Stomach (tissue), 9 donors: Measurements from ENCODE around the gene ZDHHC7. TPM values are rescaled to one million over a fixed set of nuclear protein-coding genes. Genes with fewer than 3 reads are reported as not detected.
A peak's percentile ranks its signal among the peaks of the same experiment; 100 is the strongest.
"Not testable (repeated sequence)": the region's sequence is repeated elsewhere in the genome, so short reads cannot be mapped to it uniquely, and the experiment has no call there.

Experiments
- DNase-seq, 2 donors: peaks; one replicate each; pipeline versions ENCODE4 v3.0.0 to v3.0.0-alpha.2; 2013 to 2019
- H3K27ac ChIP-seq, 5 donors: fragments of 200-600 bp in 4 of 5; sonication (generic) in 4 of 5; one replicate each; pipeline ENCODE4 v1.5.1; 2013 to 2019; ENCODE audit warnings: mild to moderate bottlenecking in 1 of 5, moderate library complexity in 1 of 5
- H3K27me3 ChIP-seq, 3 donors: fragments of 200-600 bp; sonication (generic); one replicate each; pipeline ENCODE4 v1.5.1; 2017 to 2019; ENCODE audit warnings: mixed run types in 1 of 3
- H3K36me3 ChIP-seq, 4 donors: fragments of 200-600 bp; sonication (generic); 1 replicate in 3 of 4; 2 replicates in 1 of 4; pipeline ENCODE4 v1.5.1; 2016 to 2019
- H3K4me1 ChIP-seq, 4 donors: fragments of 200-600 bp; sonication (generic); one replicate each; pipeline ENCODE4 v1.5.1; 2016 to 2019
- H3K4me3 ChIP-seq, 4 donors: fragments of 200-600 bp; sonication (generic) in 3 of 4; one replicate each; pipeline ENCODE4 v1.5.1; 2016 to 2019; ENCODE audit warnings: mild to moderate bottlenecking in 1 of 4
- H3K9me3 ChIP-seq, 4 donors: fragments of 200-600 bp; sonication (generic); one replicate each; pipeline ENCODE4 v1.5.1; 2016 to 2019
- CTCF ChIP-seq, 7 experiments: fragments of 450-650 bp in 4 of 7; fragments of 200-600 bp in 3 of 7; sonication (generic) in 3 of 7; IDR thresholded peaks; one replicate each; pipeline ENCODE4 v1.5.1; 2016 to 2019; ENCODE audit warnings: antibody characterized with exemption in 7 of 7, control low read depth in 2 of 7, mild to moderate bottlenecking in 1 of 7
- EP300 ChIP-seq: sonication (generic); formaldehyde crosslinking; IDR thresholded peaks from one replicate; pipeline ENCODE4 v1.6.1; 2017; ENCODE audit warnings: antibody characterized with exemption
- POLR2A ChIP-seq, 4 donors: fragments of 450-650 bp; IDR thresholded peaks; one replicate each; pipeline ENCODE4 v1.6.1; 2016; ENCODE audit warnings: antibody characterized with exemption in 4 of 4, control low read depth in 2 of 4, mild to moderate bottlenecking in 1 of 4, moderate library complexity in 1 of 4
- POLR2AphosphoS5 ChIP-seq, 3 donors: sonication (generic); formaldehyde crosslinking; IDR thresholded peaks; one replicate each; pipeline ENCODE4 v1.6.1; 2016; ENCODE audit warnings: antibody characterized with exemption in 3 of 3
- WGBS, 5 donors: extraction: QIAGEN DNeasy Blood & Tissue Kit in 3 of 5; methylation state at CpG; one replicate each; pipeline versions ENCODE4 v1.1.5 to v1.1.7; 2013 to 2018; 5-methylcytosine and 5-hydroxymethylcytosine counted together
- intact Hi-C: fragments of 100-400 bp; cut with DNase I; formaldehyde crosslinking; loops from one replicate; pipeline ENCODE4 v1.15.1; 2023; ENCODE audit warnings: low total_unique reads
- polyA plus RNA-seq, 3 donors: library from polyadenylated mRNA; stranded (reverse); fragments of 200-250 nt; gene quantifications; one replicate each; pipeline ENCODE4 v1.2.3, GENCODE V29; 2013
- total RNA-seq, 5 donors: library from RNA; depleted of rRNA; stranded (reverse); fragments of >200 nt; gene quantifications; one replicate each; pipeline versions ENCODE4 v1.1.0 to v1.2.3, GENCODE V29; 2014 to 2016
- donor health status: healthy with polysubstance abuse.
- donor health status: Bipolar disorder and iron deficiency.
- donor health status: healthy.

ZDHHC7 gene
- total and polyA plus RNA-seq, 8 donors, result 15.0 to 358 (median 56.2) TPM

- H3K27me3 ChIP-seq, result no peaks in the 10 kb centered on the region
- no peak overlapping the region for H3K4me3 ChIP-seq
- no peaks in the 10 kb centered on the region for H3K9me3 ChIP-seq
- peaks cover 0 to 46% (median 32%) of the 10 kb centered on the region in 4 donors for H3K36me3 ChIP-seq
- H3K4me1 ChIP-seq, result peaks cover 0 to 27% (median 17%) of the 10 kb centered on the region in 4 donors
- TF ChIP-seq POLR2A (IDR thresholded peaks at IDR 0.05) (no peak), EP300 (no peak), CTCF (IDR thresholded peaks at IDR 0.05) (no peak), POLR2AphosphoS5 (IDR thresholded peaks at IDR 0.05) (no peak)
- intact Hi-C loops, result no loop called here
- DNase-seq, result no peak
- WGBS, 5 donors, result 75 to 84% (median 84%) methylated on average over 13 to 15 of the region's 15 CpGs
- H3K27ac ChIP-seq, result peak overlapping the region in 4 of 5 donors; percentile 38 to 66 (median 60)
Measured at GRCh38 chr16:85036236-85037049, 25.1 kb upstream of the ZDHHC7 start.

- peaks cover 0 to 42% (median 33%) of the 10 kb centered on the region in 4 donors for H3K36me3 ChIP-seq
- H3K27me3 ChIP-seq, result no peaks in the 10 kb centered on the region
- peaks cover 0 to 36% (median 19%) of the 10 kb centered on the region in 4 donors for H3K4me1 ChIP-seq
- TF ChIP-seq CTCF (IDR thresholded peaks at IDR 0.05), result no peak
- no peak for TF ChIP-seq POLR2AphosphoS5 (IDR thresholded peaks at IDR 0.05)
- TF ChIP-seq POLR2A (IDR thresholded peaks at IDR 0.05), result no peak
- TF ChIP-seq EP300, result no peak
- 86 to 94% (median 87%) methylated on average over 17 to 18 of the region's 18 CpGs for WGBS, 5 donors
- intact Hi-C loops, result no loop called here
- no peak for DNase-seq
- no peak overlapping the region for H3K4me3 ChIP-seq
- H3K27ac ChIP-seq, result no peak overlapping the region
- H3K9me3 ChIP-seq, result no peaks in the 10 kb centered on the region
Measured at GRCh38 chr16:85034591-85035433, 23.5 kb upstream of the ZDHHC7 start.

GRCh38 chr16:85033171-85033570 lies 21.8 kb upstream of the ZDHHC7 start:
- peaks cover 0 to 52% (median 35%) of the 10 kb centered on the region in 4 donors for H3K4me1 ChIP-seq
- no peaks in the 10 kb centered on the region for H3K27me3 ChIP-seq
- TF ChIP-seq POLR2AphosphoS5 (IDR thresholded peaks at IDR 0.05) (no peak), CTCF (IDR thresholded peaks at IDR 0.05) (no peak), EP300 (no peak)
- intact Hi-C loops, result no loop called here
- no peak overlapping the region for H3K27ac ChIP-seq
- no peaks in the 10 kb centered on the region for H3K9me3 ChIP-seq
- WGBS, 5 donors, result 87 to 98% (median 93%) methylated on average over 14 to 17 of the region's 17 CpGs
- peaks cover 0 to 40% (median 32%) of the 10 kb centered on the region in 4 donors for H3K36me3 ChIP-seq
- no peak overlapping the region for H3K4me3 ChIP-seq
- DNase-seq, result no peak

- Histone ChIP-seq H3K36me3 (peaks cover 0 to 34% (median 28%) of the 10 kb centered on the region in 4 donors), H3K4me1 (peaks cover 0 to 50% (median 38%) of the 10 kb centered on the region in 4 donors)
- intact Hi-C loops, H3K9me3 ChIP-seq, H3K4me3 ChIP-seq, H3K27ac ChIP-seq, H3K27me3 ChIP-seq, DNase-seq: not testable (repeated sequence)
- 95 to 100% (median 99%) methylated on average over 4 of the region's 4 CpGs for whole genome bisulfite sequencing, 5 donors
Measured at GRCh38 chr16:85032187-85032586, 20.9 kb upstream of the ZDHHC7 start.
